ENCODE results near the gene CCDC183.
"Not testable (repeated sequence)": the region's sequence is repeated elsewhere in the genome, so short reads cannot be mapped to it uniquely, and the experiment has no call there.

DNA sequence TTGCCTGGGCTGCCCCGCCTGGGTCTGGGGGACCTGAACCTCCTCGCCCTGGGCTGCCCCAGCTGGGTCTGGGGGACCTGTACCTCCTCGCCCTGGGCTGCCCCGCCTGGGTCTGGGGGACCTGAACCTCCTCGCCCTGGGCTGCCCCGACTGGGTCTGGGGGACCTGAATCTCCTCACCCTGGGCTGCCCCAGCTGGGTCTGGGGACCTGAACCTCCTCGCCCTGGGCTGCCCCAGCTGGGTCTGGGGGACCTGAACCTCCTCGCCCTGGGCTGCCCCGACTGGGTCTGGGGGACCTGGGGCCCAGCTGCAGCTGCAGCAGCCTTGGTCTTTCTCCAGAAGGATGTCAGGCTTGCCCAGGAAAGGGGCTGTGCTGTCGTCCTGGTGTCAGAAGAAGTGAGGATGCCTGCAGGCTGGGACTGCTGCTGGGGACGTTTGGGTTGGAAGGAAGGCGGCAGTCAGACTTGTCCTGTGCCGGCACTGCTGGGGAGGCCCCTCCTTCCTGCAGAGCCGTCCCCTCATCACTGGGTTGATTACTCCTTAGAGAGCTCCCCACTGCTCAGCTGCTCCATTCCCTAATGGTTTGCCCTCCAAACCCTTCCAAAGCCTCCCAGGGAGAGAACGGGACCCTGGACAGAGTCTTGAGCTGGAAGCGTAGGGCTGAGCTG lies 37.4 kb downstream of the CCDC183 start:
- TF ChIP-seq, protein P1, sequence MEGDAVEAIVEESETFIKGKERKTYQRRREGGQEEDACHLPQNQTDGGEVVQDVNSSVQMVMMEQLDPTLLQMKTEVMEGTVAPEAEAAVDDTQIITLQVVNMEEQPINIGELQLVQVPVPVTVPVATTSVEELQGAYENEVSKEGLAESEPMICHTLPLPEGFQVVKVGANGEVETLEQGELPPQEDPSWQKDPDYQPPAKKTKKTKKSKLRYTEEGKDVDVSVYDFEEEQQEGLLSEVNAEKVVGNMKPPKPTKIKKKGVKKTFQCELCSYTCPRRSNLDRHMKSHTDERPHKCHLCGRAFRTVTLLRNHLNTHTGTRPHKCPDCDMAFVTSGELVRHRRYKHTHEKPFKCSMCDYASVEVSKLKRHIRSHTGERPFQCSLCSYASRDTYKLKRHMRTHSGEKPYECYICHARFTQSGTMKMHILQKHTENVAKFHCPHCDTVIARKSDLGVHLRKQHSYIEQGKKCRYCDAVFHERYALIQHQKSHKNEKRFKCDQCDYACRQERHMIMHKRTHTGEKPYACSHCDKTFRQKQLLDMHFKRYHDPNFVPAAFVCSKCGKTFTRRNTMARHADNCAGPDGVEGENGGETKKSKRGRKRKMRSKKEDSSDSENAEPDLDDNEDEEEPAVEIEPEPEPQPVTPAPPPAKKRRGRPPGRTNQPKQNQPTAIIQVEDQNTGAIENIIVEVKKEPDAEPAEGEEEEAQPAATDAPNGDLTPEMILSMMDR (conservative IDR thresholded peaks at IDR 0.05) = not testable (repeated sequence)
- not testable (repeated sequence) for TF ChIP-seq EZH2 (IDR thresholded peaks at IDR 0.05; ENCODE audit: low read depth)
